SK-N-SH (cell line): Measurements from ENCODE around the gene NCOR2.

Source experiments
- CTCF ChIP-seq: fragments of 200-600 bp; sonication (generic); IDR thresholded peaks from 2 replicates; pipeline ENCODE4 v1.6.1; 2017; ENCODE audit warnings: antibody characterized with exemption, mild to moderate bottlenecking, moderate library complexity
- JUND ChIP-seq: IDR thresholded peaks from 2 replicates; pipeline ENCODE4 v1.4.0; 2012
- SMC3 ChIP-seq: IDR thresholded peaks from 2 replicates; pipeline ENCODE4 v1.6.1; 2012; ENCODE audit warnings: low read depth, low read length, improper control_type of control experiment
- TF ChIP-seq, protein P1 (sequence below): IDR thresholded peaks from 2 replicates; pipeline ENCODE4 v1.4.0; 2012; ENCODE audit warnings: low read depth

GRCh38 chr12:124564971-124565491 lies 2.4 kb downstream of the NCOR2 start:
- no peak for TF ChIP-seq CTCF
- no peak for TF ChIP-seq JUND
- no peak for TF ChIP-seq SMC3
- TF ChIP-seq, protein P1, sequence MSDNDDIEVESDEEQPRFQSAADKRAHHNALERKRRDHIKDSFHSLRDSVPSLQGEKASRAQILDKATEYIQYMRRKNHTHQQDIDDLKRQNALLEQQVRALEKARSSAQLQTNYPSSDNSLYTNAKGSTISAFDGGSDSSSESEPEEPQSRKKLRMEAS = no peak
